Kidney epithelial cell (primary cell): Measurements from ENCODE around the gene SPSB2. TPM values are rescaled to one million over a fixed set of nuclear protein-coding genes. Genes with fewer than 3 reads are reported as not detected.
A peak's percentile ranks its signal among the peaks of the same experiment; 100 is the strongest.

Experiments used
- DNase-seq: peaks from one replicate; pipeline ENCODE4 v3.0.0-alpha.2; 2010; ENCODE audit warnings: low read depth
- H3K27me3 ChIP-seq: 2 replicates; pipeline ENCODE4 v1.6.0; 2011; ENCODE audit warnings: low read length; ENCODE audit not compliant: control insufficient read depth, insufficient read depth
- H3K36me3 ChIP-seq: 2 replicates; pipeline ENCODE4 v1.5.1; 2011; ENCODE audit warnings: low read length; ENCODE audit not compliant: control insufficient read depth, insufficient read depth
- H3K4me3 ChIP-seq: 2 replicates; pipeline ENCODE4 v1.5.1; 2011; ENCODE audit warnings: low read depth, mild to moderate bottlenecking, control low read depth, low read length
- total RNA-seq: library from RNA; depleted of rRNA; stranded (reverse); fragments of >200 nt; gene quantifications from 2 replicates; pipeline ENCODE4 v1.2.3, GENCODE V29; 2015
- TF ChIP-seq, protein P1 (sequence below): IDR thresholded peaks from 2 replicates; pipeline ENCODE4 v1.5.1; 2011; ENCODE audit warnings: mild to moderate bottlenecking, moderate library complexity, low read length, control low read depth, inconsistent platforms; ENCODE audit not compliant: insufficient read depth, poor library complexity, severe bottlenecking

Gene SPSB2
- total RNA-seq, 1 donor from 2014 or later, result 10.1 TPM

DNA sequence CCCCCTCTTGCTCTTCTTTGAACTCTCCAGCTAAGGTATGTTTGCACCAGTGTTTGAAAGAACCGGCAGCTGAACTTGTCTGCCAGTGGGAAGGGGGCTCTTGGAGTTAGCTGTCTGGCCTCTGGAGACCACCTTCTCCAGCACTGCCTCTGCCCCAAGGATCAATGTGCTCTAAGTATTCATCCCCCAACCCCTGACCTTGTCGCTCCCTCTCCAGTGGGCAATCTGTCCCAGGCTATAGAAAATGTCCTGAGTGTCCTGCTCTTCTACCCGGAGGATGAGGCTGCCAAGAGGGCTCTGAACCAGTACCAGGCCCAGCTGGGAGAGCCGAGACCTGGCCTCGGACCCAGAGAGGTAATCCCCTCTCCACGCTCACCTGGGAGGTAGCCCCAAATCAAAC lies 42.1 kb downstream of the SPSB2 start:
- no peak for DNase-seq
- no peak overlapping the region for H3K4me3 ChIP-seq
- H3K27me3 ChIP-seq, result no peaks in the 10 kb centered on the region
- H3K36me3 ChIP-seq, result peaks cover 2% of the 10 kb centered on the region
- TF ChIP-seq, protein P1, sequence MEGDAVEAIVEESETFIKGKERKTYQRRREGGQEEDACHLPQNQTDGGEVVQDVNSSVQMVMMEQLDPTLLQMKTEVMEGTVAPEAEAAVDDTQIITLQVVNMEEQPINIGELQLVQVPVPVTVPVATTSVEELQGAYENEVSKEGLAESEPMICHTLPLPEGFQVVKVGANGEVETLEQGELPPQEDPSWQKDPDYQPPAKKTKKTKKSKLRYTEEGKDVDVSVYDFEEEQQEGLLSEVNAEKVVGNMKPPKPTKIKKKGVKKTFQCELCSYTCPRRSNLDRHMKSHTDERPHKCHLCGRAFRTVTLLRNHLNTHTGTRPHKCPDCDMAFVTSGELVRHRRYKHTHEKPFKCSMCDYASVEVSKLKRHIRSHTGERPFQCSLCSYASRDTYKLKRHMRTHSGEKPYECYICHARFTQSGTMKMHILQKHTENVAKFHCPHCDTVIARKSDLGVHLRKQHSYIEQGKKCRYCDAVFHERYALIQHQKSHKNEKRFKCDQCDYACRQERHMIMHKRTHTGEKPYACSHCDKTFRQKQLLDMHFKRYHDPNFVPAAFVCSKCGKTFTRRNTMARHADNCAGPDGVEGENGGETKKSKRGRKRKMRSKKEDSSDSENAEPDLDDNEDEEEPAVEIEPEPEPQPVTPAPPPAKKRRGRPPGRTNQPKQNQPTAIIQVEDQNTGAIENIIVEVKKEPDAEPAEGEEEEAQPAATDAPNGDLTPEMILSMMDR, result no peak

GRCh38 chr12:6830286-6830890 lies 42.7 kb downstream of the SPSB2 start:
- TF ChIP-seq, protein P1, result no peak
- Histone ChIP-seq H3K36me3 (peaks cover 2% of the 10 kb centered on the region), H3K4me3 (no peak overlapping the region), H3K27me3 (no peaks in the 10 kb centered on the region)
- DNase-seq, result no peak

- DNase-seq, result no peak
- H3K36me3 ChIP-seq, result peaks cover 2% of the 10 kb centered on the region
- H3K4me3 ChIP-seq, result peak overlapping the region; percentile 86
- no peaks in the 10 kb centered on the region for H3K27me3 ChIP-seq
- TF ChIP-seq, protein P1, result peak; percentile 32
Measured at GRCh38 chr12:6829536-6830220, 43.4 kb downstream of the SPSB2 start.

DNA sequence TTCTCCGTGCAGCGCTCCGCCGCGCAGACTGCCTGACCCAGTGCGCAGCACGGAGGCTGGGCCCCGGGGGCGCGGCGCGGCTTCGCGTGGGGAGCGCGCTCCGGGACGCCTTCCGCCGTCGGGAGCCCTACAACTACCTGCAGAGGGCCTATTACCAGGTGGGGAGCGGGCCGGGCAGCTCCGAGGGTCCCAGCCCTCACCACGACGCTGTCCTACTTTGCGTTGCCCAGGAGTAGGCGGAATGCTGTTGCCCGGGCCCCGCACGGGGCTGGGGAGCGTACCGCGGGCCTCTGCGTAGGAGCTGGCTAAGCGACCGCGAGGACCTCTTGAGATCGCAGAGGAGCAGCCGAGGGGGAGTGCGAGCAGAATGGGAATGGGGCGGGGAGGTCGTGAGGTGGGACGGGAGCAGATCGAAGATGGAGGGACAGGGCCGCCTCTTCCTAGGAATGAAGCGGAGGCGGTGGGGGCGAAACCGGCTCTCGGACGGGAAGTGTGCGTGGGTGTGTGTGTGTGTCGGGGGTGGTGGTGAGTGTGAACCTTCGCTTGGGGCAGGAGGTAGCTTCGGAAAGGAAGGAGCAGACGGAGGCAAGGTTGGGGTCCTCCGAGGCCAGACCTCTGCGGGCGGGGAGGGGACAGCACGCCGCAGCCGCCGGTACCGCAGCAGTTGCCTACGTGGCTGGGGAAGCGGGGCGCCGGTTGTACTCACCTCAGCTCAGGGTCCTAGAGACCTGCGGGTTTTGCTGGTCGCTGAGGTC lies 44.1 kb downstream of the SPSB2 start:
- DNase-seq, result no peak
- H3K27me3 ChIP-seq, result no peaks in the 10 kb centered on the region
- H3K36me3 ChIP-seq, result peaks cover 2% of the 10 kb centered on the region
- TF ChIP-seq, protein P1, result no peak
- H3K4me3 ChIP-seq, result peak overlapping the region; percentile 86

DNA sequence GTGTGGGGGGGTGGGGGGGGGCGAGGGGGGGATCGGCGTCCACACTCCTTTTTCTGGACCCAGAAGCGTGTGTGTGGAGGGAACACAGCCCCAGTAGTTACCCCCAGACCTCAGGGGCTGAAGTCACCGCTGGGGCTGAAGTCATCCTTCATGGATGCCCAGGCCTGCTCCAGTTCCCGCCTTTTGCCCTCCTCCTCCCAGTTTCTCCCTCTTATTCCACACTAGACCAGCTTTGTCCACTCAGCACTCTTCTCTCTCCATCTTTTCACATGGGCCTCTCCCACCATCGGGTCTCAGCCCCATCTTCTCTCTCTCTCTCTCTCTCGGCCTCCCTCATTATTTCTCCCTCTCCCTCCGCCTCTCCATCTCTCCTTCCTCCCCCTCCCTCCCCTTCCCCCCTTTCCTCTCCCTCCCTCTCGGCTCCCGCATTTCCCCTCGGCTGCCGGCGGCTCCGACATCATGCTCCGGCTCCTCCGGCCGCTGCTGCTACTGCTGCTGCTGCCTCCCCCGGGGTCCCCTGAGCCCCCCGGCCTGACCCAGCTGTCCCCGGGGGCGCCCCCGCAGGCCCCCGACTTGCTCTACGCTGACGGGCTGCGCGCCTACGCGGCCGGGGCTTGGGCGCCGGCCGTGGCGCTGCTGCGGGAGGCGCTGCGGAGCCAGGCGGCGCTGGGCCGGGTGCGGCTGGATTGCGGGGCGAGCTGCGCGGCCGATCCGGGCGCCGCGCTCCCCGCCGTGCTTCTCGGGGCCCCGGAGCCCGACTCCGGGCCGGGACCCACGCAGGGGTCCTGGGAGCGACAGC lies 44.9 kb downstream of the SPSB2 start, which contains the start of gene P3H3:
Gene P3H3 (plus strand): TSS at position 426 of the 799 bp plus-strand sequence. CDS start 34 bp downstream, at position 460.
- Histone ChIP-seq H3K36me3 (peaks cover 2% of the 10 kb centered on the region), H3K4me3 (peak within 1 kb of the TSS; percentile 86), H3K27me3 (peaks cover 2% of the 10 kb centered on the region)
- TF ChIP-seq, protein P1, result no peak
- DNase-seq, result no peak
